Caki2 (cell line): ENCODE results near the gene MFSD6. TPM values are rescaled to one million over a fixed set of nuclear protein-coding genes. Genes with fewer than 3 reads are reported as not detected.
"Not testable (repeated sequence)": the region's sequence is repeated elsewhere in the genome, so short reads cannot be mapped to it uniquely, and the experiment has no call there.

Experiments used
- DNase-seq: peaks from one replicate; pipeline ENCODE4 v3.0.0-alpha.2; 2015; ENCODE audit warnings: low read depth
- in situ Hi-C: cut with HindIII; loops from 2 replicates; pipeline ENCODE4 v1.10.0; 2016; ENCODE audit warnings: low sequenced_read_pairs, low pct_unique_long_range_greater_than_20kb, mixed read lengths
- total RNA-seq: library from RNA; depleted of rRNA; stranded (reverse); fragments of >200 nt; shearing (Covaris generic); gene quantifications from 2 replicates; pipeline ENCODE4 v1.2.3, GENCODE V29; 2014; ENCODE audit warnings: low replicate concordance; rRNA removed

Gene MFSD6
- total RNA-seq, result 9.0 and 30.7 TPM in 2 replicates

GRCh38 chr2:190407662-190408537, at the start of gene MFSD6:
TSS of gene MFSD6 (plus strand) at chr2:190408355. CDS start at chr2:190436030, 27,675 bp downstream.
- in situ Hi-C loops, result no loop called here
- DNase-seq, result peak; percentile 51

- in situ Hi-C loops, DNase-seq: not testable (repeated sequence)
Observed at GRCh38 chr2:190358655-190359448, 49.3 kb upstream of the MFSD6 start.

DNA sequence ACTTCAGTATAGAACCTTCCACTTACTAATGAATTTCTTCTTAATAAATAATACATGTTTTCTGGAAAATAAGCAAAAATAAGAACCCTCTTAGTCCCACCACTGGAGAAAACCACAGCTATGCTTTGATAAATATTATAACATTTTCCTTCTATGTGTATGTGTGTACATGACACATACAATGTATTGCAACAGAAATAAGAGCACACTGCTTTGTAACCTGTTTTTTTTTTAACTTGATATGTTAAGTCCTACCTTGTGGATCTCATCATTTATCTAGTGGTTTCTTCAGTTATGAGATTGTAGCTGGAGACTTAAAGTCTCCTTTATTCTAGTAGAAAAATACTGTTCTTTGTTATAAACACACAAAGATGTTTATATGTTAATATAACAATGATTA, 47.6 kb upstream of the MFSD6 start:
- in situ Hi-C loops, result no loop called here

DNA sequence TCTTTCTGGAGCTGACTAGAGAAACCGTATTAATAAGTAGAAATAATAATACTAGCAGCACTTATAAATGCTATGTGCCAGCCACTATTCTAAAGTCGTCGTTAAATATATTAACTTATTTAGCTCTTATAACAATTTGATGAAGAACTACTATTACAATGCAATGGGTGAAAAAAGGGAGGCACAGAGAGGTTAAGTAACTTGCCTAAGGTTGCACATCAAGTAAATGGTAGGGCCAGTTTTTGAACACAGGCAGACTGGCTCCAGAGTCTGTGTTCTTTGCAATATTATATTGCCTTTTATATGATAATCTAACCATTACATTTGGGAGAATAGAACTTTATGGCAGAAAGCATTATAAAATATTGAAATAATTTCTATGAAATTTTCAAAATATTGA, 47.2 kb upstream of the MFSD6 start:
- no peak for DNase-seq
- in situ Hi-C loops, result no loop called here

More for the DNA sequence above, 47.6 kb upstream of the MFSD6 start:
- no peak for DNase-seq

GRCh38 chr2:190361572-190361971, 46.6 kb upstream of the MFSD6 start:
- in situ Hi-C loops, result no loop called here

GRCh38 chr2:190362894-190363293, 45.3 kb upstream of the MFSD6 start:
- DNase-seq, result no peak
- in situ Hi-C loops, result no loop called here

More at GRCh38 chr2:190361572-190361971, 46.6 kb upstream of the MFSD6 start:
- no peak for DNase-seq

GRCh38 chr2:190365499-190366204, 42.5 kb upstream of the MFSD6 start:
- DNase-seq, result no peak

GRCh38 chr2:190366248-190366753, 41.9 kb upstream of the MFSD6 start:
- DNase-seq, result no peak
- in situ Hi-C loops, result no loop called here

More at GRCh38 chr2:190365499-190366204, 42.5 kb upstream of the MFSD6 start:
- in situ Hi-C loops, result no loop called here

- in situ Hi-C loops, result no loop called here
- no peak for DNase-seq
Observed at GRCh38 chr2:190367091-190367490, 41.1 kb upstream of the MFSD6 start.

- in situ Hi-C loops, result no loop called here
Observed at GRCh38 chr2:190369635-190370034, 38.5 kb upstream of the MFSD6 start.

GRCh38 chr2:190376083-190376482, 32.1 kb upstream of the MFSD6 start:
- DNase-seq, result no peak
- in situ Hi-C loops, result no loop called here

More at GRCh38 chr2:190369635-190370034, 38.5 kb upstream of the MFSD6 start:
- no peak for DNase-seq

DNA sequence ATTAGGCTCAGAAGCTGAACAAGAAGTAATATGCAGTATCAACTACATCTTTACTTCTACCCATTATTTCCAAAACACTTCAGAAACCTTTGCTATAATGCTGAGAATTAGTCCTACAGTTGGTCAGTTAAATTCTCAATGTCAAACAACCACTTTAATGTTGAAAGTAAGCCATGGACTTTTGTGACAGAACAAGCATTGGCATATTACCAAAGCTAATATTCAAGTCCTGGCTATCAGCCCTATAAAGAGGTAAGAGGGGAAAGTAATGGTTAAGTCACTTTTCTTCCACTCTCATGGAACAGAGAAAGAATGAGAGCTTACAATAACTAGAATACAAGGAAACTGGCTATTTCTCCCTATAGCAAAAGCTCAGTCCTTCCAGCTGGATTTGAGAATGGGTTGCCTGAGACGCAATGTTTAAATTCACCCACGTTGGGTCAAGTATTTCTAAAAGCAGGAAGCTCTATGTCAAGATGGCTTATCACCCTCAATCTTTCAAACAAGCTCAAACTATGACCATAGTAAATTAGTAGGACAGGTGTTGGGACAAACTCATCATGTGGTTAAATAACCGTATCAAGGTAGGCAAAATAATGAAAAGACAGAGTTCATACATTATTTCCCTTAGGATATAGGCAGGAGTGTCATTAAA, 31.4 kb upstream of the MFSD6 start:
- in situ Hi-C loops, result no loop called here
- no peak for DNase-seq

DNA sequence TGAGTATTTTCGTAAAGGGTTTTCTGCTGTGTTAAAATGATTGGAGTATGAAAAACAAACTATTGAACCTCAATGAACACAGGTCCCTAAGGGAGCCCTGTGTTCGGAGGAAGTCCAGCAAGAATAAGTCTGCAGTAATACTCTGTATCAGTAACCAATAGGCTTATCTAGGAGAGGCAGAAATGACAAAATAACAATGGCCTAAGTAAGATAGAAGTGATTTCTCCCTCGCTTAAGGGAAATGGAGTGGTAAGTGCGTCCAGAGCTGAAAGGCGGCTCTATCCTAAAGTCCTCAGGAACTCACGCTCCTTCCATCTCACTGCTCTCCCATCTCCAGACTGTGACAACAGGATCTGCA, 29.3 kb upstream of the MFSD6 start:
- DNase-seq, result no peak
- in situ Hi-C loops, result no loop called here

GRCh38 chr2:190379249-190379964, 28.7 kb upstream of the MFSD6 start:
- in situ Hi-C loops, result no loop called here
- DNase-seq, result no peak

DNA sequence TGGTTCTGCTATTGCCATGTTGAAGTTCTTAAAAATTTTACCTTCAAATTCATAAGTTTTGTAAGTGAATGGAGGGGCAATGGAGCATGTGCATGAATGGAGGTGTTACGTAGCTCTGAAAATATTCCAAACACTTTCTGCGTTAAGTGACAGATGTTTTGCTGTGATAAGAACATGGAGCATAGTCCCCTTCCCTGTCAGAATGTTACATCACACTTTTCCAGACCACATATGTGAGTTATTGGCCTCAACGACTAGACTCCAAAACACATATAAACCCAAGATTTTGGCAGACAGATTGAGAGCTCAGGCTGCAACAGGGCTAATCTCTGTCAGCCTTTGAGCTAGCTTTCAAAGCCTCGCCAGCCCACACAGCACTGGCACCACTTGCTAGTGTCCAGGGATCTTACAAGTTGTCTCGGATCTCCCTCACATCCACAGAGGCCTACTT, 27.2 kb upstream of the MFSD6 start:
- no peak for DNase-seq
- in situ Hi-C loops, result no loop called here

DNA sequence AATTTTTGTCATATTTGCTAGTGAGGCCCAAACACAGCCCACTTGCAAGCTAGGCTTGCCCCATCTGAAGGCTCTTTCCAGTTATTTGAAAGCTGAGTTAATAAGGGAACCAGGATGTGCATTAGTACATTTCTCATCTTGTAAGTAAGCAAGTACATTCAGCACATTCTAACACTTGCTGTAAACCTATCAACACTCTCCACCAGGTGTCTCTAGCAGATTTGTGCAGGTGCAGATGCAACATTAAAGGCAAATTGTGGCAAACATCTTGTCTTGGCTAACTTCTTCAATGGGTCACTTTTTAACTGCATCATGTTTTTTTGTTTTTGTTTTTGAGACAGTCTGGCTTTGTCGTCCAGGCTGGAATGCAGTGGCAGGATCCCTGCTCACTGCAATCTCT, 25.3 kb upstream of the MFSD6 start:
- in situ Hi-C loops, result no loop called here
- DNase-seq, result peak; percentile 39

GRCh38 chr2:190387422-190387821, 20.7 kb upstream of the MFSD6 start:
- DNase-seq, result no peak
- in situ Hi-C loops, result no loop called here
